ENCODE results near the gene ATP1B1.
A peak's percentile ranks its signal among the peaks of the same experiment; 100 is the strongest.

ATP1B1 gene

DNA sequence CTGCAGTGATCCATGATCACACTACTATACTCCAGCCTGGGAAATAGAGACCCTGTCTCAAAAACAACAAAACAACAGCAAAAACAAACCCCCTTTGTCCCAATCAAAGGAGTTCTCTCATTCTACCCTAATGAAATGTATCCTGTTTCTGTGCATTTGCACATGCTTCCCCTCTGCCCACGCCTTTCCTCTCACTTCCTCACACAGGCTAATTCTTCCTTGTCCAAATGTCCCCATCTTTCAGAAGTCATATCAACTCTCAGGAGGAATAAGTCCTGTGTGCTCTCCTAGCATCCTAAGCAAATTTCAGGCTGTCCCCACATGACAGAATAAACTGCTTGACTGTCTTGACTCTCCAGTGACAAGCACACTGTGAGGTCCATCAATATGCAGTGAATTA, 8.1 kb upstream of the ATP1B1 start:
- no peak for DNase-seq

DNA sequence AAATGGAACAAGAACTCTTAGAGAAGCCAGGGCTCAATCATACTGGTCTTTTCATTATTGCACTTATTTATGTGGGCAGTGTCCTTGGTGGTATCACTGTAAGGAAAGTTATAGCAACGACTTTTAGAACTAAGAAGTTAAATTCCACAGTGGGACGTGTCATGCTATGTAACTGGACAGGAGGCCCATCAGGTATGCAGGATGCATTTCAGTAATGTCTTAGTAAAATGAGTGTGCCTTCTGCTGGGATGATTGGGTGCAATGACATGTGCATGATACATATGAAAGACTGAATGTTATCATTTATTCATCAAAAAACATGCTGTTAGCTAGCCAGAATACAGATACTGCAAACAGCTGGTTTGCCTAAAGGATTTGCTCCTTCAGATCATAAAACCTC, 6.9 kb upstream of the ATP1B1 start:
- DNase-seq = no peak

GRCh38 chr1:169100208-169100607, 6.3 kb upstream of the ATP1B1 start:
- DNase-seq = no peak

DNA sequence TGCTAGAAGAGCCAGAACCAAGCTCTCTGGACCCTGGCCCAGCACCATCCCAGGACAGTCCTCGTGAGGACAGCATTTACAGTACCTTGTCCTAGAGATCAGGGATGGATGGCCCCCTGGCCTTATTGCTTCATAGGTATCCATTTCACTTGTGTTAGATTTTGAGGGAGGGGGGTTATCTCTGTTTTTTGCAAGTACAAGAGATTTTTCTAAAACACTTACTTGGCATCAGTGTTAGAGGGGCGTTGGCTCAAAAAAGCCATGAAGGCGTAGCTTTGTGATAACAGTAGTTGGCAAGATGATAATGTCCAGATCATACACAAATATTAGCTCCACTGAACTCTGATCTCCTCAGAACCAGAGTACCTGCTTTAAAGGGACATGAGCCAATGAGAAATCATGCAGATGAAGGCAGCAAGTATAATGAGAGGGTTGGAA, 5.8 kb upstream of the ATP1B1 start:
- no peak for DNase-seq

DNA sequence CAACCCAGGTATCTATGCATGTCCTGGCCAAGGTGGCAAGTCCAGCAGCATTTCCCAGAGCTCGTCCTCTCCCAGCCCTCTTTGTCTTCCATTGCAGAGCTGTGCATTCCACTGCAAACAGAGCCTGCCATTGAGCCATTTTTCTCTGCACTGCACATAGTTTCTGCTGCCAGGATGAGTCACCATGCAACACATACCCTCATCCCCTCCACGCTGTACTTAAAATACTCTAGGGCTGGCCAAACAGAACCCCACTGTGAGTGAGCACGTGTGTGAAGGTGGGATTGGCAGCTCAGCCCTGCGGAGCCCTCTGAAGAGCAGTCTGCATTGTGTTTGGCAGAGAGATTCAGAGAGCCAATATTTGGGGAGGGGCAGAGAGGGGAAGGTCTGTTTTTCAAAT, 3.9 kb upstream of the ATP1B1 start:
- DNase-seq = no peak

DNA sequence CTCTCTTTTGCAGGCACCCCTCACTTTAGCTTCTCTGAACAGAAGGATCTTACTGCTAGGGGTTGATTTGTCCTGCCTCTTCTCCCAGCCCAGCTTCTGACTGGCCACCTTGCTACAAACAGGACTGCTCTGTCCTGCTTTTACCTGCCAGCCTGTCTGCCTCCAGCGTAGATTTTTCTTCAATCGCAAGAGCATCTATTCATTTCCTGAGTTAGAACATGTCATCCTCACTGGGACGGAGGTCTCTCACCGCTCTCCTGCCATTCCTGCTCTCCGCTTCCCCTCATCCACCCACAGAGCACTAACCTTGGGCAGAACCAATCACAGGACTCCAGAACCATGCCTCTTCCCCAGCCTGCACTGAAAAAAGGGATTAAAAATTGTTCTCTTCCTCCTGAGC, 3.5 kb upstream of the ATP1B1 start:
- no peak for DNase-seq

DNA sequence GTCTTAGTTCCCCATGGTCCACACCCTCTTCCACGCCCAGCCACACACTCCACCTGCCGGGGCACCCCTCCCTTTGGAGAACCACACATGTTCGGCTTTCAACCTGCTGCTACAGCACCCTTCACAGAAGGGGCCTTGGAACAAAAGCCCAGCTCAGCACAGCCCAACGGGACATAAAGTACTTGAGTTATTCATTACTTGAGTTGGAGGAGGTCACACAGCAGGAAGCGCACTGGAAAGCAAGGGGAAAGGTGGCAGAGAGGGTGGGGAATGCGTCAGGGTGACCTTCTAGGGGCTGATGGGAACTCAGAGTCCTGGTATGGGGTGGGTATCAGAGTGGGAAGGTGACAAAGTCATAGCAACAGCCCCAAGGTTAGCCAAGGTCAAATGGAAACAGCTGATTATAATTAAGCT, 3.0 kb upstream of the ATP1B1 start:
- peak; percentile 46 for DNase-seq

- DNase-seq = no peak
These were observed 1.4 kb upstream of the ATP1B1 start for GRCh38 chr1:169105087-169105433.

- peak; percentile 93 for DNase-seq
These were observed 926 bp upstream of the ATP1B1 start for GRCh38 chr1:169105434-169106094.

DNA sequence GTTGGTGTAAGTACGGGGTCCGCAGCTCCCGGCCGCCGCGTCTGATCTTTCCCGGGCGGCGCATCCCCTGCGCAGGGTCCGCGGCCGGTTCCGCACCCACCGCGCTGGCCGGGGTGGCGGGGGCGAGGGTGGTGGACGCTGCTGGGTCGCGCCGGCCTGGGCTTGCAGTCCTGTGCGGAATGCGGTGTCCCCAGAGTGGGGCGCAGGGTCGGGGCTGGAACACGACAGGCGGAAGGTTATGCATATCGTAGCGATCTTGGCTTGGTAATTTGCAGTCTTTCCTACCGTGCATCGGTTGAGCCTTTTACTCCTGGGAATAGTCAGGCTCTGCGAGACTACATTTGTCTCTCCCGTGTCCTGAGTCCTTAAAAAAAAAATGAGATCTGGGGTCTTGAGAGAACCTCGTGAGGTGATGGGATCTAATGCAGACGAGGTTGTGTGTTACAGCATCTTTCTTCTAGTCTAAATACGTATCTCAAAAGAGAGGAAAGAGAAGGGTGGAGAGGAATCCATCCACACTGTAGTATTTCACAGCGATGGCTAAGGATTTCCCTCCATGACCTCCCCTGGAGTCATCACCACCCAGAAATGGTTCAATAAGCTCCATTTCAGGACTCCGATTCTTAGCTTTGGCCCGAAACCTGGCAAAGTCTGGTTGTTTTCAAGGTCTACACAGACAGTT, 572 bp downstream of the ATP1B1 start:
- DNase-seq = no peak

GRCh38 chr1:169107603-169108208, 1.2 kb downstream of the ATP1B1 start:
- no peak for DNase-seq

DNA sequence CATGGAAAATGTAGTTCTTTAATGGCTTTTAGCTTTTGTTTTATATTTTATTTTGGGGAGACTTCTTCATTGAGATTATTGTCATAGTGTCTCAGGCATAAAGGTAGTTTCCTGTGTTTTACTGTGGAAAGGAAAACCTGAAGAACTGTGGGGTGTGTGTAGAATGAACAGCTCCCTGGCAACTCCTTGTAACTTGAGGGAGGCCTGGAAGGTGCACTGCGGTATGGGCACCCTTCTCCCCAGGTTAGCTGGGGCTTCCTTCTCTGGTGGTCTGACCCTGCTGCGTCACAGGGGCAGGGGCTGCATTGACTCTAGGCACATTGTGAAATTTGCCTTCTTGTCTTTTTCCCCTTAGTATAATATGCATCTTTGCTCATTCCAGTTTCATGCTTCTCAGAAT, 1.7 kb downstream of the ATP1B1 start:
- no peak for DNase-seq

DNA sequence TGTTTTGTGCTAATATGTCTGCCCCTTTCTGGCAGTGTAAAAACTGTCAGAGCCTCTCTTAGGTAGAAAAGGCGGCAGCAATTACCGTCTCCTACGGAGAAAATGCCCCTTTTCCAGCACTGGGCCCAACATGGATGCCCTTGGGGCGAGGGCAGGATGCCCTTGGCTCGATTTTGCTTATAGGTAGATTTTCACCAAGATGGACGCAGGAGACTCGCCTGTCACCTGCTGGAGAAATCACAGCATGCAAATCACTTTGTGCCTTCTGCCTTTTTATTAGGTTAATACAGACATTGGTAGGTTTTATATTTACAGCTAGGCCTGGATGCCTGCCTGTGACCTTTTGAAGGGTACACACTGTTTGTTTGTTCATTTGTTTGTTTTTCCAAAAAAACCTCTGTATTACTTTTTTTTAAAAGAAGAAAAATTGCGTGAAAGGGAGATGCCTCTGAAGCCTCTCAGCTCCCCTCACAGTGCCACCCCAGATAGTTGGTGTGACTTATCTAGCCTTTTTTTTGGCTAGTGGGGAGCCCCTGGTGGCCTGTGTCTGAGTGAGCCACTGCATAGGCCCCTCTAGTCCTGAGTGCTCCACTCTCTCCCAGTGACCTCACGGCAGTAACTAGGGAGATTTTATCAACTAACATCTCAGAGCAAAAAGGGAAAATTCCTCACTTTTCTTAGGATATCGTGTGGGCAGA, 2.5 kb downstream of the ATP1B1 start:
- peak; percentile 36 for DNase-seq

GRCh38 chr1:169109561-169110134, 3.2 kb downstream of the ATP1B1 start:
- DNase-seq = peak; percentile 26

DNA sequence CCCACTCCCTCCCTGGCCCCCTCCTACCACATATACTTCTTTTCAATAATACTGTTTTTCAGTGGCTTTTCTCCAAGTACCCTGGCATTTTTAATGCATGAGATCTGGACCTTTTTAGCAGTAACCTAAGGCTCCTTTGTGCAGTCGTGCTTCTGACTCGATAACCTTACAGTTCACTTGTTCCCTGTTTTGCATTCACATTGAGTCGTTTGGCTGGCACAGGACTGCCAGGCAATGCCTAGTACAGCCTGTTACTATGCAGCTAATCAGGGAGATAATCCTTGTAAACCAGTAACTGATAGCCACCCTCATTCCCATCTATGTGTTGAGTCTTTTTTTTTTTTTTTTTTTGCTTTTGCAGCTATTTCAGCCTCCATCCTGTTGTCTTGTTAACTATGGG, 3.7 kb downstream of the ATP1B1 start:
- no peak for DNase-seq

DNA sequence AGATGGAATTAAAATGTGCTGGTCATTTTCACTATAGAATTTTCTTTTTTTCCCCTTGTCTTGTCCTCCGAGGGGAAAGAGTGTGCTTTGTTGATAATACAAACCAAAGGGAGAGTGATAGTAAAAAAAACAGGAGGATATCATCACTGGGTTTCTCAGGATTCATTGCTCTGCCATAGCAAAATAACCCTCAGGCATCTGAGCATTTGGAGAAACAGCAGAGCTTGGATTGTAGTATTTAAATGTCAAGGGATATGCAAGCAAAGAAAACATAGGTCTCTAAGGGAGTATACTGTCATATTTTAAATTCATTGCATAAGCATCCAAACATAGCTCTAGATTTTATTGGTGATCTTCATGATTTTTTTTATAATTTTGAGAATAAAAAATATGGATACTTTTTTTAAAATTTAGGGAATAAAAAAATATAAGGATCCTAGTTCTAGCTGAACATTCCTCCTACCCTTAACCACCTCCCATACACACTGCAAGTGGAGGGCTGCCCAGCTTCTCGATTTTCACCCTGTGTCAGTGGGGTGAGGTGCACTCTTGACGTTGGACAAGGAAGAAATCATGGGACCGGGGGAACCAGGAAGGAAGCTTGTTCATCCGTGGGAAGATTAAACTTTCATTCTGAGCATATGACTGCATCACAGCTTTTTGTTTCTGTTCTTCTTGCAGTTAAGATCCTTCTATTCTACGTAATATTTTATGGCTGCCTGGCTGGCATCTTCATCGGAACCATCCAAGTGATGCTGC, 4.4 kb downstream of the ATP1B1 start:
- DNase-seq = no peak

DNA sequence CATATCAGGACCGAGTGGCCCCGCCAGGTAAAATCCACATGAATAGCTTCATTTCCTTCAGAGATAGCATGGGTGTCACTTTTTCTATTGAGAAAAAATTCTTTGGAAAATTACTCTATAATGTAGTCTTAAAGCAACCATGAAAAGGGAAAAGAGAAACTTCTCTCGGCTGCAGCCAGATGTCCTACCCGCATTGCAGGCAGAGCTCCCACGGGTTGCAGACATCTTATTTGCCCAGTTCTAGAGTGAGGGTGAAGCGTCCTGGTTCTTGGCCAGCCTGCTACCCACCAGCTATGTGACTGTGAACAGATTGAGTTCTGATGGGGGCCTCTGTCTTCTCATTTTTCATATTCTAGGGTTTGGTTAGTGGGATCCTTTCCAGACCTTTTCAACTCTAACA, 5.0 kb downstream of the ATP1B1 start:
- no peak for DNase-seq

DNA sequence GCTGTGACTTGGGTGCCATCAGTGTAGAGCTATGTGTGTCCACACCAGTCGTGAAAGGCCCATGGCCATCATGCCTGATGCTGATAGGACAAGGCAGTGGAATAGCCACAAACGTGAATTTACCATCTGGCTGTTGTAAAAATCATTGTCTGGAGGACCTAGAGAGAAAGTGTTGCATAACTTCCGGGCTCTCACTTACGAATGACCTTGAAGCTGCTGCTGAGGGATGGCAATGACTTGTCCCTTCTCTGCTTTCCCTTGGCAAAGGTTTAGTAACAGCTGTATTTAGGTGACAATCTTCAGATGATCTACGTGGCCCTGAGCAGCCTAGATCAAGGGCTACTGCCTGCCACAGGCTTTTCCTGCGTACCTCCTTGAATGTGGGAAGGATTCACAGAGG, 5.8 kb downstream of the ATP1B1 start:
- no peak for DNase-seq

DNA sequence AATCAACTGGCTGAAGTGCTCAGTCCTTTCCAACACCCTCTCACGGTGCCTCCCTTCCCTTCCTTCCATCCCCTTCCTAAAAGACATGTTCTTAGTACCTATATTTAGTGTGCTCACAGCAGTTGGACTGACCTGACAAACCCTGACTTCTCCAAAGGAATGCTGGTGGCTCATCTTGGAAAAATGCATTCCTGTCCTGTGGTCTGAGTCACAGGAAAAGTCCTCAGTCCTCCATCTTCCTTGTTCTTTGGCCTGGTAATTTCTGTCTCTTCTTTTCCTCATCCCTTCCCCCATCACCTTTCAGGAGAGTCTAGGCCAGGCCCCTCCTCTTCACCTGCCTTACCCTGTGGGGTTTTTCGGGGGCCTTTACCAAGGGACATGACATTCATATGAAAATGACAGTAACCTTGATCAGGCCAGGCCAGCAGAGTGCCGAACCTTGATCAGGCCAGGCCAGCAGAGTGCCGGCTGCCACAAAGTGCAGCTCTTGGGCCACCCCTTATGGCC, 7.2 kb downstream of the ATP1B1 start:
- no peak for DNase-seq

DNA sequence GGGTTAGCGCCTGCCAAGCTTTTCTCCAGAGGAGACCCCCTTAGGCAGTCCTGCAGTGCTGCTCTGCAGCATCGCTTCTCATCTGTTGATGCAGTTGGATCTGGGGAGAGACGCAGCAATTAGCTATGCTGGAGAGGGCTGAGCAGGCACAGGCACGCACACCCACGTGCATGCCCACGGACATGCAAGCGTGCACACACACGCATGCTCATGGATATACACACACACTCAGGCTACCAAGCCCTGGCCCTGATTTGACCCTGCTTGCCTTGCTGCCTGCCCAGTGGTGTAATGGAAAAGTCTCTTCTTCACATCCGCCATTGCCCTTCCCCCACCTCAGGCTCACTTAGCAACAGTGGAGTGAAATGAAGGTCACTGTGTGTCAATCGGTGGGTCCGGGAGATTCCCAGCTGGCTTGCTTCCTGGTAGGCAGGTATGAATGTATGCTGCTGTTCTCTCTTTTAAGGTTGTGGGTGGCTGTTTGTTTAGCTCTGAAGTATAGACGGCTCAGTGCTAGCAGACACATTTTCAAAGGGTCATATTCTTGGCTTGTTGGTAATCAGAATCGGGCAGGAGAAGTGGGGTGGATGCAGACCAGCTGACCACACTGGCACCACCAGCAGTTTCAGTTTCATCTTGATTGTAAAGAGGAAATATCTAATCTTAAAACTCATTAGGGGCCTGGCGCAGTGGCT, 9.5 kb downstream of the ATP1B1 start:
- DNase-seq = no peak

DNA sequence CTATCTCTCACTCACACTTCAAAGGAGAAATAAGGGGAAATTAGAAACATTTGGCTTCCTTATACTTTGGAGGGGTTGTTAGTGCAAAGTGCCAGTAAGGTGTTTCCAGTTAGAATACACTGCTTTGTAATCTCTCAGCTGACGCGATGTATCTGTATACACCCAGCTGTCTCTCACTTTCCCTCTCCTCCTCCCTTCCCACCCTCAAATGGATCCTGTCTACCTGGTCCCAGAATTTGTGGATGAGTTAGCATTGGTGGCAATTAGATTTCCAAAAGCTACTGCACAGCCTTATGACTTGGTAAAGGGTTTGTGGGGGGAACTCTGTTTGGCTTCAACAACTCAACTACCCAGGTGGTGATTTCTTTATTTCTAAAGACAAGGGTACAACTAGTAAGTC, 10.5 kb downstream of the ATP1B1 start:
- DNase-seq = no peak

DNA sequence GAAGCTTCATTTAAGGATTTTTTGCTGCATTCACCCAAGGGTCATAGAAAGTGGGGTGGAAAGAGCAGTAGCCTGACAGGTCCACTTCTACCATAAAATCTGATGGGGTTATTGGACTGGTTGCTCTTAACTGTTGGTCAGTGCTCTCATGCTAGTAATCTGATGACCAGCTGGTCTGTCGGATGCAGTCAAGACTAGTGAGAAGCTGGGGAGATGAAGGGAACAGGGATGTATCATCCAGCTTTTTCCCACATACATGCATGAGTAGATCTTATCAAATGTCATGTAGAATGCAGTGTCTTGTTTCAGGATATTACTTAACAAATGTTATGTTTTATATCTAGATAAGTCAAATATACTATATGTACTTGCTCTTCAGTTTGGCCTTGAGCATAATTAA, 11.1 kb downstream of the ATP1B1 start:
- DNase-seq = no peak

Data from NCI-H510A (cell line).